ENCODE results near the gene SCLT1.
A peak's percentile ranks its signal among the peaks of the same experiment; 100 is the strongest.

Gene SCLT1

GRCh38 chr4:128954941-128955340, 138.4 kb downstream of the SCLT1 start:
- no peak for DNase-seq

- DNase-seq, result no peak
These were observed 142.0 kb downstream of the SCLT1 start for GRCh38 chr4:128951316-128951715.

- DNase-seq, result no peak
These were observed 142.5 kb downstream of the SCLT1 start for GRCh38 chr4:128950796-128951195.

GRCh38 chr4:128946916-128947315, 146.4 kb downstream of the SCLT1 start:
- no peak for DNase-seq

- DNase-seq, result no peak
These were observed 150.7 kb downstream of the SCLT1 start for GRCh38 chr4:128942607-128943006.

DNA sequence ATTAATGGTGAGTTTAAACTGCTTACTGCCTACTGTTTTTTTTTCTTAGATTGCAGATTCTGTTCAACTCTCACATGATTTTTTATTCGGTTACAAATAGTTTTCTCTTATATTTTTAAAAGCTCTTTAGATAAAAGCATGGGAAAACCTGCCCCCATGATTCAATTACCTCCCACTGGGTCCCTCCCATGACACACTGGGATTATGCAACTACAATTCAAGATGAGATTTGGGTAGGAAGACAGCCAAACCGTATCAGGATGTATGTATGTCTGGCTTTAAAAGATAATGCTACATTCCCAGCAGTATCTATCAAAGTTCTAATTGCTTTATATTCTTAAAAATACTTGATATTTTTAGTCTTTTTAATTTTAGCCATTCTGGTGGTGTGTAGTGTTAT, 152.4 kb downstream of the SCLT1 start:
- no peak for DNase-seq

DNA sequence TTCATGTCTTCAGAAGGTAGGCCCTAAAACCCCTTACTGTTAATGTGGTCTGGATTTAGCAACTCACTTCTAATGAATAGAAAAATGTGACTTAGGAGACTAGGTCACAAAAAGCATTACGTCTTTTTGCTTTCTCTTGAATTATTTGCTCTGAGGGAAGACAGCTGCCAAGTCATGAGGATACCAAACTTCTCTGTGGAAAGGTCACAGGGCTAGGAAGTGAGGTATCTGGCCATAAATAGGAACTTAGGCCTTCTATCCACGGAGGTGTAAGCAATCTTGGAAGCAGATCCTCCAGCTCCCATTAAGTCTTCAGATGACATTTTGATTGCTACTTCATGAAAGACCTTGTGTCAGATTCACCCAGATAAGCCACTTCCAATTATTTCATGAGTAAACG, 163.3 kb downstream of the SCLT1 start:
- DNase-seq, result no peak

DNA sequence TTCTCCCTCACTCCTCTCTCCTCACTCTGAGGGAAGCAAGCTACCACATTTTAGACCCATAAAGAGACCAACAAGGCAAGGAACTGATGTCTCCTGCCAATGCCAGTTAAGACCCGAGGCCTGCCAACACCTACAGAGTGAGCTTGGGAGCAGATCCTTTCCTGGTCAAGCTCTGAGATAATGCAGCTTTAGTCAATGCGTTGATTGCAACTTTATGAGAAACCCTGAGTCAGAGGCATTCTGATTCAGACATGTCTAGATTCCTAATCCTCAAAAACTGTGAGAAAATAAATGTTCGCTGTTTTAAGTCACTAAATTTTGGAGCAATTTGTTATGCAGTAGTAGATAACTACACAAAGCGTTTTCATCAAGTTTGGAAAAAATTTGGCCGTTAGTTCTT, 168.4 kb downstream of the SCLT1 start:
- DNase-seq, result no peak

DNA sequence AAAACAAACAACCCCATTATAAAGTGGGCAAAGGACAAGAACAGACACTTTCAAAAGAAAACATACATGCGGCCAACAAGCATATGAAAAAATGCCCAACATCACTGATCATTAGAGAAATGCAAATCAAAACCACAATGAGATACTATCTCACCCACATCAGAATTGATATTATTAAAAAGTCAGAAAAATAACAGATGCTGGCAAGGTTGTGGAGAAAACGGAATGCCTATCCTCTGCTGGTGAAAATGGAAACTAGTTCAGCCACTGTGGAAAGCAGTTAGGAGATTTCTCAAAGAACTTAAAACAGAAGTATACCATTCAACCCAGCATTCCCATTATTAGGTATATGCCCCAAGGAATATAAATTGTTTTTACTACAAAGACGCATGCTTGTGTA, 171.4 kb downstream of the SCLT1 start:
- DNase-seq, result no peak

DNA sequence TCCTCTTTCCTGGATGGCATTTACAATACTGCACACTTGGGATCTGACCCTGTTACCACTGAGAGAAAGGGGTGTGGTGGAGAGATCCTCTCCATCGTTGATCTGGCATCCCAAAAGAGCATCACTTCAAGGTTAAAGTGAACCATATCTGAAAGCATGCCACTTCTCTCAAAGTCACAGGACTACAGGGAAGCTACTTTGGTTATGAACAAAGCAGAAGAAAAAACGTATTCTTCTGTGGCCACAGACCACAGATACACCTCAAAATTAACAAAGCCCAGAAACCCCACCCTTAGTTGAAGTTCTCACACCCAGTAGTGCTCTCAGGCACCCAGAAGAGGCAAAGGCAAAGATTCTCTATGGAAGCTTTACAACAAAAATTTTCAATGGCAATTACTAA, 175.6 kb downstream of the SCLT1 start:
- DNase-seq, result peak; percentile 32

DNA sequence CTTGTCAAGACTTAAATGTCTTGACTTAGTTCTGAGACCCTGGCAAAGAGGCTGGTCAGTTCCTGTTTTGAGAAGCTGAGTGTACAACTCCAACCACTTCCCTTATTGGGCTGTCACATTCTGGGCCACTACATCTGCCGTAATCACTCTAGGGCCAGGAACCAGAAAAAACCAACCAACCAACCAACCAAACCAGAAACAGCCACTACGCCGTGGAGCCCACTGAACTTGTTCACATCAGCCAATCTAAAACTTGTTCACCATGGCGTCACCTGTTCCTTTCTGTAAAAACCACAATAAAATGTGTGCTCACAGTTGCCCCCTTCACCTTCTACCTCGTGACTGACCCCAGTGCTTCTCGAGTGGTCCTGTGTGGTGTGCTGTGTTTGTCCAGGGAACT, 176.5 kb downstream of the SCLT1 start:
- DNase-seq, result peak; percentile 11

DNA sequence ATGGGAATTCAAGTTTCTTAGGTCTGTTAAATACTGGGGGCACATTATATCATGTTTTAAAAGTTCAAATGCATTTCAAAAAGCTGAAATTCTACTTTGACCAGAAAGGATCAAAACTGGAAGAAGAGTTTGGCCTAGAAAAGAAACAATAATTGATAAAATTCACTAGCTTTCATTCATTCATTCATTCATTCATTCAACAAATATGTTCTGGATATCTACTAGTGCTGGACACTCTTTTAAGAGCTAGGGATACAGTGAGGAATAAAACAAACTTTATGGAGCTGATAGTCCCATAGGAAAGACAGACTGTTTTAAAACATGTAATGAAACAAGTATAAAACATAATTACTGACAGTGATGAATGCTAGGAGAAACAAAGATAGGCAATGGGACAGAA, 177.8 kb downstream of the SCLT1 start:
- DNase-seq, result no peak

GRCh38 chr4:128913228-128913627, 180.1 kb downstream of the SCLT1 start:
- no peak for DNase-seq

- no peak for DNase-seq
These were observed 184.6 kb downstream of the SCLT1 start for GRCh38 chr4:128908735-128909134.

- no peak for DNase-seq
These were observed 185.4 kb downstream of the SCLT1 start for GRCh38 chr4:128907981-128908380.

- no peak for DNase-seq
These were observed 186.8 kb downstream of the SCLT1 start for GRCh38 chr4:128906581-128906980.

GRCh38 chr4:128904821-128905220, 188.5 kb downstream of the SCLT1 start:
- DNase-seq, result no peak

- DNase-seq, result no peak
These were observed 212.7 kb downstream of the SCLT1 start for GRCh38 chr4:128880662-128881061.

- no peak for DNase-seq
These were observed 213.4 kb downstream of the SCLT1 start for GRCh38 chr4:128879971-128880370.

DNA sequence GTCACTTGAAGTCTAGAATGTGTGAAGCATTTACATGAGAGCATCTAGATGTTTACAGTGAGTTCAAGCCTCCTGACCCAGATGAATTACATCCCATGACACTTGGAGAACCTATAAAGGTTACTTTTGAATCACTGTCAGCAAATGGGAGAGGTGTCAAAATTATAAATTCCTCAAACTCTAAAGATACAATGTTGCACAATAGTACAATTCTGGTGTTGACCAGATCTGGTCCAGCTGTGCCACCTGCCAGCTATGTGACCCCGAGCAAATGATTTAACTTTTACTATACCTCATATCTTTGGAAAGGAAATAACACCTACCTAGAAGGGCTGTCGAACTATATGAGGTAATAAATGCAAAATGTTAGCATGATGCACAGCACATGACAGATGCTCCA, 214.1 kb downstream of the SCLT1 start:
- DNase-seq, result no peak

DNA sequence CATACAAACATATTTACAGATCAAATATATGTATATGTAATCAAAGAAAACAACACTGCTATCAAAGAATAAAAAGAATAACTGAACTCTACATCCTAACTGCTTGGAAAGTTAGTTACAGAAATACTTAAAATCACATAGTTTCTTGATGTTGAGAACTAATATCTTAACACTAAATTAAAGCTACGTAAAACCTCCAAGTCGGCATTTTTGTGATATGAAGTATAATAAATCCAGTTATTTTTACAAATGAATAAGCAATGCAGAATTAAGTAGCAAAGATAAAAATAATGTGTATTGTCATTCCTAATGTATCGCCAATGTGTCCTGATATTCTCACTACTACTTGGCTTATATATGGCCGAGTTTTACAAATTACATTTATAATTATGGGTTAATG, 215.4 kb downstream of the SCLT1 start:
- DNase-seq, result no peak

- no peak for DNase-seq
These were observed 217.1 kb downstream of the SCLT1 start for GRCh38 chr4:128876200-128876599.

DNA sequence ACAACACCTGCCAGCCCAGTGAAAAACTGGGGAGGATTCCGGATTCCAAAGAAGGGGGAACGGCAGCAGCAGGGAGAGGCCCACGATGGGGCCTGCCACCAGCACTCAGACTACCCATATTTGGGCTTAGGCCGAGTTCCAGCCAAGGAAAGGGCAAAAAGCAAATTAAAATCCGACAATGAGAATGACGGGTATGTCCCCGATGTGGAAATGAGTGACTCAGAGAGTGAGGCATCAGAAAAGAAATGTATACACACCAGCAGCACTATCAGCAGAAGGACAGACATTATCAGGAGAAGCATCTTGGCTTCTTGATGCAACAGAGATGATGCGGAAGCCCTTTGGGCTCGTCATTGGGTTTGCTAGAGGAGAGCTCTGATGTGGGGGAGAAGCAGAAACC, 221.4 kb downstream of the SCLT1 start:
- DNase-seq, result no peak

DNA sequence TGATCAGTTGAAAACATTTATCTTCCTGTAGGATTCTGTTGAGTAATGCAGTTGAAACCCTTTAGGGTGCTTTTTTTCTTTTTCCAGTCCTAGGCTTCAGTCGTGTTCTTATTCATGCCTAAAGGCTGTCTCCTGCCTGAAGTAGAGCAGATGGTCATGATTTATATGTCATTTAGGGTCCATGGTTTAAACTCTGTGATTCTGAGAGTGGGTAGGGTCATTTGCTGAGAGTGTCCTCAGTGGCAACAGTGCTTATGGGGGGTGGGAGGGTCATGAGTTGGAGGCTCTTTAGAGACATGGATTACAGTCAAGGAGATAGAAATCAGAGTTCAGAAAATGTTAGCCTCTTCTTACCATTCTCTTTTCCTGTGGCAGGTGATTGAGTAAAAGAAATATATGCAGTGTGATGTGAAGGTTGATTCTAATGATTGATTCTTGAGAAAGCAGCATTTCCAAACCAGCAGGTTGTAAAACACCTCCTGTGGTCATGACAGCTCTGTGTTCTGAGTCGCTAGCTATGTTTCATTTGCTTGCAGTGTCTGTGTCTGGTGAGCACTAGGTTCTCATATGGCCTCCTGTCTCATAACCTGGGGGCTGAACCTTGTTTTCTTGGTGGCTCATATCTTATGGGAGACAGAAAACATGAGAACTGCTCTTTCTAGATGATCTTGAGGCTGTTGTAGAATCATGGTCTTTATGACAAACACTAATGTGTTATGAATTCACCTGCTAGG, 223.4 kb downstream of the SCLT1 start:
- no peak for DNase-seq

DNA sequence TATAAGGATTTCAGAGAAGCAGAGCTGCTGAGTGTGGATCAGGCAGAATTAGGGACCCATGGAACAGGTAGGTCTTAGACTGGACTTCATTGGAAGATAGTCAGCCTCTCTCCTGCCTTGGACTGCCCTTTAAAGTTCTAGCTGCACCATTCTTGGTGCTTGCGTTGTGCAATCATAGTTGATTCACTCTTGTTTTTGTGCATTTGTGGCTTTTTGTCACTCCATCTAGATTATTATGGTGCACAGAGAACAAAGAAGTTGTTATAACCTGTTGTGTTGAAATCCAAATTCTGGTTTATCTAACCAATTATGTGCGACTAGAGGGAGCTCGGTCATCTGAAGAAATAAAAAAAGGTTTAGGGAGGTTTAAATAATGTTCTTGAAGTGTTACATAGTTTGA, 224.6 kb downstream of the SCLT1 start:
- DNase-seq, result no peak

DNA sequence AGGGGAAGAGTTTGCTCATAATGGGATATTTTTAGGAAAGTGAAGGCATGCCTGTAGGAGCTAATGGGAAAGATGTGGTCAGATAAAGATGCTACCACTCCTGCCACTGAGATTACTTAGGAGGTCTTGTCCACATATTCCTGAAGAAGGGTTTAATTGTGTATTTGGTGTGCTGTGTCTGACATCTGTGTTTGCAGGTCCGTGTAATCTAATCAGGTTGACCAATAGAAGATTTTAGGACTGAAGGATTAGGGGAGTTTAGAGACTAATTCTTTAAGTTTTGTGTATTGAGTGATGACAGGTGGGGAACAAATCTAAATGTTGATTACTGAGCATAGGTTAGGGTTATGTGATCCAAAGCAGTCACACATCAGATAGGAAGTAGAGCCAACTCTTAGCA, 226.6 kb downstream of the SCLT1 start:
- no peak for DNase-seq

Measured in CD4-positive, alpha-beta T cell treated with Interleukin-4 for 4 hours (primary cell).